Sigmoid colon (tissue), 4 donors: ENCODE data around the gene SECTM1.

ENCODE experiments used
- CTCF ChIP-seq, 4 experiments: fragments of 450-650 bp in 3 of 4; fragments of 200-600 bp in 1 of 4; IDR thresholded peaks; one replicate each; pipeline ENCODE4 v1.5.1; 2016 to 2019; ENCODE audit warnings: antibody characterized with exemption in 4 of 4, mild to moderate bottlenecking in 3 of 4, moderate library complexity in 2 of 4
- EP300 ChIP-seq, 4 donors: sonication (generic); formaldehyde crosslinking; IDR thresholded peaks; one replicate each; pipeline ENCODE4 v1.6.1; 2017; ENCODE audit warnings: antibody characterized with exemption in 4 of 4
- POLR2A ChIP-seq, 2 donors: fragments of 450-650 bp; IDR thresholded peaks; one replicate each; pipeline ENCODE4 v1.6.1; 2016; ENCODE audit warnings: antibody characterized with exemption in 2 of 2, mild to moderate bottlenecking in 2 of 2, moderate library complexity in 2 of 2
- POLR2AphosphoS5 ChIP-seq, 4 donors: sonication (generic); formaldehyde crosslinking; IDR thresholded peaks; one replicate each; pipeline ENCODE4 v1.6.1; 2017; ENCODE audit warnings: antibody characterized with exemption in 4 of 4

DNA sequence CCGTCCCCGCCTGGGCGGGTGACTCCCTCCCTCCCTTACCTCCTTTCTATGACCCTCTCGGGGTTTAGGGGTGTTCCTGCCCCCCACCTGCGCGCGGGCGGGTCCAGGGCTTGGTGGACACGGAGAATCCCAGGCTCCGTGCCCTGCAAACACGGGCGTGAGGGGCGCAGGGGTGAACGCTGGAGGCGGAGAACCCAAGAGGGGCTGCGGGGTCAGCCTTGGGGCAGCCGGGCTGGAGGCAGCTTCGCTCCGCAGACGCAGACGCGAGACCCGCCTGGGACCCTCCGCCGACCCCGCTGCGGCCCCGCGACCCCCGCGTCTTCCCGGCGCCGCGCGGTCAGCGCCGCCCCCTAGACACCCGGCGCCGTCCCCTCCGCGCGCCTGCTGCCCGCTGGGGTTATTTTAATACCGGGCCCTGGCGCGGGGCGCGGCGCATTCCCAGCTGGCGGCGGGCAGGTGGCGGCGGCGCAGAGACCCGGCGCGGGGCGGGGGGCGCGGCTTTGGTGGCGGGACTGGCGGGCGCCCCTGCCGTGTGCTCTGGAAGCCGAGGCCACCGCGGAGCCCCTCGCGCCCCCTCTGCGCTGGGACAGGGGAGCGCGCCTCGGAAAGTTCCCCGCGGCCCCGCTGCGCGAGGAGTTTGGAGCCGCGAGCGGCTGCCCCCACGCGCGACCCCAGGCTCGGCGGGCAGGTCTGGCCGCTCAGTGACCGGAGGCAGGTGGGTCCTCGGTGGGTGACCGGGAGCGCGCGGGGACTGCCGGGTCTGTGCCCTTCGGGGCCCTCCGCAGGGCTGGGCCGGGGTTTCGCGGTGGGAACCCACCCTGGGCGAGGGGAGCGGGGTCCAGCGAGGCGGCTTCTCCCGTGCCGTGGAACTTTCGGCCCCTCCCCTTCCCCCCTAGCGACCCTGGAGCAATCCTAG lies 38.0 kb upstream of the SECTM1 start, which contains the start of gene UTS2R:
- TF ChIP-seq EP300 (IDR thresholded peaks at IDR 0.05) = no peak
- TF ChIP-seq POLR2A (IDR thresholded peaks at IDR 0.05) = no peak
- no peak for TF ChIP-seq CTCF (IDR thresholded peaks at IDR 0.05)
- TF ChIP-seq POLR2AphosphoS5 (IDR thresholded peaks at IDR 0.05) = no peak
